ENCODE results near the gene PGM3.
"Not testable (repeated sequence)": the region's sequence is repeated elsewhere in the genome, so short reads cannot be mapped to it uniquely, and the experiment has no call there.

The PGM3 gene

GRCh38 chr6:83192871-83193746 is at the start of gene PGM3, which contains the start of gene RWDD2A:
TSS of gene PGM3 (minus strand) at chr6:83193265. CDS start at chr6:83191012, 2,253 bp downstream.
TSS of gene RWDD2A (plus strand) at chr6:83193357. CDS start at chr6:83194452, 1,095 bp downstream.
- DNase-seq (ENCODE audit: low read depth in 2 of 2): peak; percentile 71 to 80

- no peak for DNase-seq (ENCODE audit: low read depth in 2 of 2)
Measured at GRCh38 chr6:83231146-83231545, 38.1 kb upstream of the PGM3 start.

GRCh38 chr6:83226517-83226916 is 33.5 kb upstream of the PGM3 start:
- no peak for DNase-seq (ENCODE audit: low read depth in 2 of 2)

GRCh38 chr6:83221889-83222479 is 28.9 kb upstream of the PGM3 start:
- DNase-seq (ENCODE audit: low read depth in 2 of 2): no peak

- DNase-seq (ENCODE audit: low read depth in 2 of 2): no peak
Measured at GRCh38 chr6:83221276-83221675, 28.2 kb upstream of the PGM3 start.

GRCh38 chr6:83220121-83220520 is 27.1 kb upstream of the PGM3 start:
- DNase-seq (ENCODE audit: low read depth in 2 of 2): no peak

GRCh38 chr6:83218646-83219045 is 25.6 kb upstream of the PGM3 start:
- no peak for DNase-seq (ENCODE audit: low read depth in 2 of 2)

- DNase-seq (ENCODE audit: low read depth in 2 of 2): no peak
Measured at GRCh38 chr6:83216806-83217205, 23.7 kb upstream of the PGM3 start.

- peak in 1 of 2 donors; percentile 20 for DNase-seq (ENCODE audit: low read depth in 2 of 2)
Measured at GRCh38 chr6:83215131-83216047, 22.3 kb upstream of the PGM3 start.

GRCh38 chr6:83202031-83202430 is 9.0 kb upstream of the PGM3 start:
- DNase-seq (ENCODE audit: low read depth in 2 of 2): no peak

GRCh38 chr6:83199863-83200225 is 6.8 kb upstream of the PGM3 start:
- DNase-seq (ENCODE audit: low read depth in 2 of 2): no peak

GRCh38 chr6:83199173-83199862 is 6.3 kb upstream of the PGM3 start:
- DNase-seq (ENCODE audit: low read depth in 2 of 2): no peak

GRCh38 chr6:83198486-83199172 is 5.6 kb upstream of the PGM3 start:
- DNase-seq (ENCODE audit: low read depth in 2 of 2): no peak

- DNase-seq (ENCODE audit: low read depth in 2 of 2): no peak
Measured at GRCh38 chr6:83193747-83194566, 892 bp upstream of the PGM3 start.

- no peak for DNase-seq (ENCODE audit: low read depth in 2 of 2)
Measured at GRCh38 chr6:83192456-83192855, 609 bp downstream of the PGM3 start.

- DNase-seq (ENCODE audit: low read depth in 2 of 2): not testable (repeated sequence)
Measured at GRCh38 chr6:83191974-83192373, 1.1 kb downstream of the PGM3 start.

- no peak for DNase-seq (ENCODE audit: low read depth in 2 of 2)
Measured at GRCh38 chr6:83190626-83191025, 2.4 kb downstream of the PGM3 start.

GRCh38 chr6:83188501-83188900 is 4.6 kb downstream of the PGM3 start:
- DNase-seq (ENCODE audit: low read depth in 2 of 2): no peak

GRCh38 chr6:83185096-83185495 is 8.0 kb downstream of the PGM3 start:
- no peak for DNase-seq (ENCODE audit: low read depth in 2 of 2)

Data from stimulated activated CD8-positive, alpha-beta memory T cell treated with anti-CD3 and anti-CD28 coated beads, Interleukin-15, amount 100 ng/mL, for 4 hours (primary cell).